ENCODE data around the gene FAM120A.
A peak's percentile ranks its signal among the peaks of the same experiment; 100 is the strongest.

FAM120A gene

DNA sequence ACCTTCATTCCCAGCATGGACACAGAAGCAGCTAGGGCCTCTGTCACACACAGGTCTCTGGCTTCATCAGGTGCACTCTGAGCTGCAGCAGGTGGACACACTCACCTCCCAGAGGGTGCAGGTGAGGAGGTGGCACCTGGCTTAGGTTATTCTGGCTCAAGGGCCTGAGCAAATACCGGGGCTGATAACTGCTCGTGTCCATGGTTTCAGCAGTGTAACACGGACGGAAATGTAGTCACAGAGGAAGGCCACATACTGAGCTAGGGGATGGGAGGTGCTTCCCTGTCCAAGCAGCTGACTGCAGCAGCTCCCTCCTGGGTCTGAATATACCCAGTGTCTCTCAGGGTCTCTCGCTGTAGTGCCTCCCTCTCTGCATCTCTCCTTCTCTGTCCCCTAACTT lies 130.6 kb downstream of the FAM120A start:
- DNase-seq, result no peak

DNA sequence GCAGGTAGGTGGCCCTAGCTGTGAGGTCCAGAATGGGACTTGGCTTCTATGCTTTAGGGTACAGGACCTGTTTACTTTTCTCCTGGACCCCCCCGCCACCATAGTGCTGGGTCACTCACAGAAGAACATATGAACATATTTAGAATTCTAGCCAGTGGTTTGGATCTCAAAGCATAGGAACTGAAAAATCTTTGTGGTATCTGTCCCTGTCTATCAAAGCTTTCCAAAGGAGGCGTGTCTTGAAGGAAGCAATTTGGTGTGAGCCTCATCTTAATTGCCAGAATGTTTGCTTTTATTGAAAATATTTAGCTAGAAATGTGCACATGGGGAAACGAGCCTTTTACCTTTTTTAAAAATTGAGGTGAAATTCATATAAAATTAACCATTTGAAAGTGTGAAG lies 131.1 kb downstream of the FAM120A start:
- DNase-seq, result no peak

DNA sequence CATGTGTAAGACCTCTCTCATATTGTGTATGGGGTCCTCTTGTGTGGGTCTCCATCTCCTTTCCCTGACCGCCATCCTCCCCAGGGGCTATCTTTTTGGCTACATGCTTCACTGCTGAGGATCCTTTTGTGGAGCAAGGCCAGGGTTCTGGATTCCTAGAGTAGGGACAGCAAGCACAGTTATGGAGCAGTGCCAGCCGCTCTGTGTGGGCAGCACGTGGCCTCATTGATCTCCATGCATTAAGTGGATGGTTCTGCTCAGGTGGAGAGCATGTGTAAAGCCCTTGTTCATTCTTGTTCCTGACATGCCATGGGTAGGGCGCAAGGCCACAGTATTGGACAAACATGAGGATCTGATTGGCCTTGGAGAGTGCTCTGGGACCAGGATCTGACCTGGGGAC lies 133.8 kb downstream of the FAM120A start:
- no peak for DNase-seq

DNA sequence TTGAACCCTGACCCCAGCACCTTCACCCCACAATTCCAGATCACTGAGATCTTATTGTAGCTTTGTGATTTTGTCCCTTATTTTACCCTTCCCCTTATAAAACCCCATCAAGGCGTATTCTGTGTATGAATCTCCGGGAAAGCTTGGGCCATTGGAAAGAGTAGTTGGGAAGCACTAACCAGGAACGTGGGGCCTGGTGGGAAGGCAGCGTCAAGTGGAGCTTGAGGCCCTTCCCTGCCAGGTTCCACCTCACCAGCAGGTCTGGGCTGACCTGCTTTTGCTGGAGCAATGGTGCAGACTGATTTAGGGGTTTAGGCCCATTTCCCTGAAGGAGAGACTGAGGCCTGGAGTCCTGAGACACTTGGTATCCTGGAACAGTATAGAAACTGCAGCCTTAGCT lies 134.2 kb downstream of the FAM120A start:
- DNase-seq, result no peak

DNA sequence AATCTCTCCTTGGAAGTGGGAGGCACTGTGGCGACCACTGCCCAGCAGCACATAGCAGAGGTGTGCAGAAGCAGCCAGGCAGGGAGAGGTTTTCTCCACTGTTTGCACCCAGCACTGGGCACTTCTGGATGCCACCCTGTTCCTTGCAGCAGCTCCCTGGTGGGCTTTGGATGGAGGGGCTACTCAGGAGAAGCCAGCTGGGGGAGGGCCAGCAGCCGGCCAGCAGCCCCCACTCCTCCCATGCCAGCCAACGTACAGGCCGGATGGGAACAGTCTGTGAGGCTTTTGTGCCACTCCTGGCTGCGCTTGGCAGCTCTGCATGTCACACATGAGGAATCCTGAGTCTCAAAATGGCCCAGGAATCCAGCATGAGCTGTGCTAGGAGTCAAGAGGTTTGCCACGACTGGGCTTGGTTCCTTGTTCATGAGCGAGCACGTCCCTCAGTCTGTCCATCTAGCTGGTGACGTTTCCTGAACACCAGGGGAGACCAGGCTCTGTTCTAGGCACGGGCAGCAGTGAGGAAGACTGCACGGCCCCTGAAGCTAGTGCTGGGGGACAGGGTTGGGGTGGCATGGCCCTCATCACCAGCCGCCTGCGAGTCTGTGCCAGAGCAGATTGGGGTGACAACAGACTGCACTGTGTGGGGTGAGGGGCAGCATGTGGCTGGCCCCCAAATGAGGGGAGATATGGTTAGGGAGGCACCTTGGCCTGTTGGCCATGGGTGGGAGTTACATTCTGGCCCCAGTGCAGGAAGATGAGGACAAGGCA lies 135.0 kb downstream of the FAM120A start:
- no peak for DNase-seq

DNA sequence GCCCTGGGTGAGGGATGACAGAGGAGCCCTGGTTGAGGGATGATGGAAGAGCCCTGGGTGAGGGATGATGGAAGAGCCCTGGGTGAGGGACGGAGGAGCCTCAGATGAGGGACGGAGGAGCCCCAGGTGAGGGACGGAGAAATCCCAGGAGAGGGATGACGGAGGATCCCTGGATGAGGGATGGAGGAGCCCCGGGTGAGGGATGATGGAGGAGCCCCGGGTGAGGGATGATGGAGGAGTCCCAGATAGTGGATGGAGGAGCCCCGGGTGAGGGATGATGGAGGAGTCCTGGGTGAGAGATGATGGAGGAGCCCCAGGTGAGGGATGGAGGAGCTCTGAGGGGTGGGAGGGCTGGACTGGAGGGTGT lies 135.8 kb downstream of the FAM120A start:
- DNase-seq, result no peak

DNA sequence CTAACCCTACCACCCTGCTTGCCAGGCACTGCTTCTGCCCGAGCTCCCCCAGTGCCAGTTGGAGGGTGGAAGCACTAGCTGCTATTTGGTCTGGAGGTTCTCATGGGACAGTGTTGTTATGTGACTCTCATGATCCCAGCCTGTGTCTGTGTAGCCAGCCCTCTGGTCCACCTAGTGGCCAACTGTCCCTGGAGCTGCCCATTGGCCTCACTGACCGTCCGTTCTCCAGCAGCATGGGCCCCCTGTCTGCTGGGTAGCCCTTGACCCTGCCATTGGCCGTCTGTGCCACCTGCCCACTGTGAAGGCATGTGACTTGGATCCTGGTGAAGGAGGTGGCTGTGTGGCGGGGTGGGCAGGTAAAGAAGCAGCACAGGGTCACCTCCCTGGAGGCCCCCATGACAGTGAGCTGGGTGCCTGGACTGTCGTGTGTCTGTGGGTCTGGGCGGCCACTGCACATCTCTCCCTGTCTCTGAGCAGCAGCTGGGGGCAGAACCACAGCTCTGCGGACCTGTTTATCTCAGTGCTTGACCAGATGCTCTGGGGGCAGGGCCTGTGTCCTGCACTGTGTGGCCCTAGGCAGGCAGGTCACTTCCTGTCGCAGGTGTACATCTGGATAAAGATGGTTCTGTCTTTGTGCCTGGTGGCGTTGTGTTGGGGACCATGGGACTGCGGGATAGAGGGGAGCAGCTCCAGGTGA lies 136.3 kb downstream of the FAM120A start:
- no peak for DNase-seq

DNA sequence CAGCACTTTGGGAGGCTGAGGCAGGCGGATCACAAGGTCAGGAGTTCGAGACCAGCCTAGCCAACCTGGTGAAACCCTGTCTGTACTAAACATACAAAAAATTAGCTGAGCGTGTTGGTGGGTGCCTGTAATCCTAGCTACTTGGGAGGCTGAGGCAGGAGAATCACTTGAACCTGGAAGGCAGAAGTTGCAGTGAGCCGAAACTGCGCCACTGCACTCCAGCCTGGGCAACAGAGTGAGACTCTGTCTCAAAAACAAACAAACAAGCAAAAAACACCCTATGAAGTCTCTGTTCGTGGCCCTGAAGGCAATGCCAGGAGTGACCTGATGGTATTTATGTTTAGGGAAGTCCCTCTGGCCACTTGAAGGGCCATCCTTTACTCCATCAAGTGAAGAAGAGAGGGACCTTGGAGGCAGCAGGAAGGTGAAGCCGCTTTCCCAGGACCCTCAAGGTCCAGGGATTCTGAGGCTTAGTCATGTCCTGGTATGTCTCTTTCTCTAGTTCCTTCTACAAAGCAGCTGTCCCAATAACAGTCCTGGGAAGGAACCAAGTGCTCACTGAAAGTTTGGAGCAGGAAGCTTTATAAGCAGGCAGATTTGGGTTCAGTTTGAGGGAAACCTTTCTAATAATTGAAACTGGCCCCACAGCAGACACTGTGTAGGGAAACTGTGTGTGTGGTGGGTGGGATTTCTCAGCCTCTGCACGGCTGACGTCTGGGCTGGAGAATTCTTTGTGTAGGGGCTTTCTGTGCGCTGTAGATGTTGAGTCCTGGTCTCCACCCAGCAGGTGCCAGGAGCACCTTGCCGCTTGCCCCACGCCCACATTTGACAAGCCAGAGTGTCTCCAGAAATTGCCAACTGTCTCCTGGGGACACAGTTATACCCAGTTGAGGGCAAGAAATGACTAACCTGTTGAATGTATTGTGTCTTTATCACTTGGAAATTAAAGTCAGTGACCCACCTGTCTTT lies 137.4 kb downstream of the FAM120A start:
- no peak for DNase-seq

DNA sequence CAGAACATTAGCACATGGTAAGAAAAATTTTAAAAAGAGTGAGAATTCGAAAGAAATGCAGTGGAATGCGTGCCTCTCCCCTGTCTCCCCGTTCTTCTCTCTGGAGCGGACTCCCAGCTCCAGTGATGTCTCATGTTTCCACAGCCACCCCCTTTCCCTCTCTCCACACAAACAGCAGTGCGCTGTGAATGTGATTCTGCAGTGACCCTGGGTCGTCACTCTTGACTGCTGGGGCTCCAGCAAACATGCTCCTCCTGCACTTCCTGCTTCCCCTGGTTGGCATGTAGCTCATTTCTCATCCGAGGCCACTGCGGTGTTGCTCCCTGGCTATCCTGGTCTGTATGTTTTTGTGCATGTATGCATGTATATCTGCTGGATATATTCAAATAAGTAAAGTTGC lies 138.2 kb downstream of the FAM120A start:
- DNase-seq, result no peak

DNA sequence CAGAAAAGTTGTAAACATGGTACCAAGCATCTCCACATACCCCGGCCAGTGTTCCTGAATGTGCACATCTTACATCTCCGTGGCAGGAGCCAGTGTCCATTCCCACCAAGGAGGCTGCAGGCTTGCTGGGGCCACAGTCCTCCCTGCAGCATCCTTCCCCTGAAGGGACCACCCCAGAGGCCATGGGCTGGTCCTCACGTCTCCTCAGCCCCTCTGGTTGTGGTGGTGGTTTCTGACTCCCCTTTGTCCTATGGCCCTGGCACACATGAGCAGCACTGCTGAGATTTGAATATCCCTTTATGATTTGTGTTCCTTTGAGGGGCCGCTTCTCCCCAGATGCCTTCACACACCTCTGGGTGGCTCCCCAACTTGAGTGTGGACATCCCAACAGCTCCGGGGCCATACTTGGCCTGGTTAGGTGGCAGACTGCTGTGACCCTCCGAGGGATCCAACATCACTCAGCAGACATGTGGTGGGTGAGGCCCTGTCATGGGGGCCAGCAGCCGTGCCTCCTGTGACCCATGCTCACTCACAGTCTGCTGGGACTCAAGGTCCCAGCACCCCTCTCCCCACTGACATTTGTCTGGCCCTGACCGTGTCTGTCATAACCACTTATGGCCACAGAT lies 139.2 kb downstream of the FAM120A start:
- DNase-seq, result no peak

DNA sequence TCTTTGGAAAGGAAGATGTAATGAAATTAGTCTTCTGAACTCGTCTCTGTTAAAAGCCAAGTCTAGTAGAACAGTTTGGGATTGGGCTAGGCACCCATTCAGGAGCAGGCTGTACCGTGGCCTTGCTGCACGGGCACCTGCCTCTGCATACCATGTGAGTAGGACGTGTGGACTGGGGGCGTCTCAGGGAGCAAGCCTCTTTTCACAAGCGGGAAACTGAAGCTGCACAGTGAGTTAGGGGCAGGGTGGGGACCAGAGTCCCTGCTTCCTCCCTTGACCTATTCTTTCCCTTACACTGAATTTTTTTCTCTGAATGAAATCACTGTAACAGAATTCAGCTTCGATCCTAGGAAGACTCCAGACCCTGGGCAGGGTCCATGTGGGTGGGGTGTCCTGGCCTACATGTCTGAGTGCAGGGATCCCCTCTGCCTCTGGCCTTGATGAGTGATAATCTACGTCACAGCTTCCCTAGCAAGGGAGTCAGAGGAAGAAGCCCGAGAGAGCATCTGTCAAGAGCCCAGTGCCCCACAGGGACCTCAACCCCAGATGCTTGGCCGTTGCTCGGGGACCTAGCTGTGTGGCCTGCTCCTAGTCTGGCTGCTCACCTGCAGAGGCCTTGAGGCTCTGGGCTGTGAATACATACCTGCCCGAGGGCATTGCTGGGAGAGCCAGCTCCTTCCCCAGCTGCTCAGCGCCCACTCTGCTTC lies 140.0 kb downstream of the FAM120A start:
- no peak for DNase-seq

DNA sequence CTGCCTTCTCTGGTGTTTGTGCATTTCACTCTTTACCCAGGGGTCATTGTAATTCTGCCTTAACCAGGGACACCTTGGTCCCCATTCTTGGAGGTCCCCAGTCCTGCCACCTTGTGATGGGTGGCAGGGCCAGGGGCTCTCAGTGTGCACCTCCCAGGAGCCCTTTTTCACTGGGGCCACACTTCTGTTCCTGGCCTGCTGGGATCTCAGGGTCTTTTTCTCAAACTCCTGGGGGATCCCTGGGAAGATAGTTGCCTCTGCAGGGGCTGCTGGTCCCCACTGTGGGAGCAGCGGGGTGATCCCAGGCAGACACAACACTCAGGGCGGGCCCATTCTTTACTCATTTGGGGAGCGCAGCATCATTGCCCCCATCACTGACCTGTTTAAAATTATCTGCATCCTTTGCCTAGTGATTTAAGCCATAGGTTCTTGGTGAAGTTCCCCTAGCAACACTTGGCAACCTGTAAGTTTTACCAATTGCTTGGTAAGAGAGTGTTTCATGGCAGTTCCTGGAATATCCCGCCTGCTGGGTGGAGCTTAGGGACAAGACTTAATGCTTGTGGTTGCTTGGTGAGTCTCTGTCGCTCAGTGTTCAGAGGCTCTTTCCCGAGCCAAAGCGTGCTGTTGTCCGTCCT lies 140.6 kb downstream of the FAM120A start:
- DNase-seq, result no peak

DNA sequence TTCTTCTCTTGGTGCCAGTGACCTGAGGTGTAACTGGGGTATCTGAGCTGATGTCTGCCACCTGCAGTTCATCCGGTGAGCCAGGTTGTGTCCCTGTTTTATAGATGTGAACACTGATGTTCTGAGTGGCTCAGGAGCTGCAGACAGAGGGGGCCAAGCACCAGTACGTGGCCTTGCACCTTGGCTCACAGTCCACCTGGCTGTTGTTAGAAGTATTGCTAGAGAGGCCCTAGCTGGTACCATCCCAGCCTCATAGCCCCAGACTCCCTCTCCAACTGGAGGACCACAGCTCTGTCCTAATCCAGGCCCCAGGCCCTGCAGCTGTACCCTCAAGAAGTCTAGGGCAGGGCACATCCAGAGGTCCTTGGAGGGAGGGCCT lies 141.1 kb downstream of the FAM120A start:
- DNase-seq, result peak; percentile 39

DNA sequence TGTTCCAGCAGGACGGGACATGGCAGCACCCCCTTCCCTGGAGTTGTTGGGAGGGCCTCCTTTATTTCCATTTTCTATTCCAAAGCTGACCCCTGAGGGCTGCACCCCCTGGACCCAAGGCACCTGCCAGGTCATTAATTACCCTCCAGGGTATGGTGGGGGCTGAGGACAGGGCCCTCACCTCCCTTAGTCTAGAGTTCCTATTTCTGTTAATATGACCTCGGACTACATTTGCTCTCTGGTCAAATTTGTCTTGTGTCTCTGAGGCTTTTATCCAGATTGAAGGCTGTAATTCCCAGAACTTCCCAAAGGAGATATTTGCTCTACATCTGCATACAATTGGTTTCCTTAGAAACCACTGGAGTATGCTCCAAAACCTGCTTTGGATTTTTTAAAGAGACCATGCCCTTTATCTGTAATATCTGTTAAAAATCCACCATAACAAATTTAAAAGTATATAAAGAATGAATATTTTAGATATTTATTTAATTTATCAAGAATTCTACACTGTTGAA lies 141.7 kb downstream of the FAM120A start:
- no peak for DNase-seq

DNA sequence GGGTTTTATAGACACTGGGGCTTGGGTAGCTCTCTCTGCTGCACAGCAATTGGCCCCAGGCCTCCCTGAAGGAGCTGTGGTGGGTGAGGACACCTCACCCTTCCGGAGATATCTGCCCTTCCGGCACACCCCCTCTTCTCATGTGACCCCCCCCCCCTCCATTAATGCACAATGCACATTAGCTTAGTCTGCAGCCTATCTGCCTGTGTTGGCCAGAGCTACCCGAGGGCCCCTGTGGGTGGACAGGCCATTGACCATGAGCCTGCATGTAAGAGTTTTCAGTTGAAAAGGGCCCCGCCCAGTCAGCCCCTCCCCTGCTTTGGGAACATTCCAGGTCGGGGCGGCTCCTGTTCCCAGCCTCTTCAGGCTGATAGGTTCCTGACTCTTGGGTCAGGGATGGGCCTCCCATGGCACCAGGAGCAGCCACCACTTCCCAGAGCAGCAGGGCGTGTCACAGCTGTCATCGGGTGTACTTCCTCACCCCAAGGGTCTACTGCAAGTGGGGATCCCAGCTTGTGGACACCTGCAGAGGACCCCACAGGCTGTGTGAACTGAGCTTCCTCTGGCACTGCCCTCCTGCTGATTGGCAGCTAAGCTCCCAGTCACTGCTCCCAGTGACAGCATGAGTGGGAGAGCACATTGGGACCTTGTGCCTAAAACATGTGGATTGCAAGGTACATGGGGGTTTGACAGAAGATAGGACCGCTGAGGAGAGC lies 142.7 kb downstream of the FAM120A start:
- DNase-seq, result peak; percentile 36

DNA sequence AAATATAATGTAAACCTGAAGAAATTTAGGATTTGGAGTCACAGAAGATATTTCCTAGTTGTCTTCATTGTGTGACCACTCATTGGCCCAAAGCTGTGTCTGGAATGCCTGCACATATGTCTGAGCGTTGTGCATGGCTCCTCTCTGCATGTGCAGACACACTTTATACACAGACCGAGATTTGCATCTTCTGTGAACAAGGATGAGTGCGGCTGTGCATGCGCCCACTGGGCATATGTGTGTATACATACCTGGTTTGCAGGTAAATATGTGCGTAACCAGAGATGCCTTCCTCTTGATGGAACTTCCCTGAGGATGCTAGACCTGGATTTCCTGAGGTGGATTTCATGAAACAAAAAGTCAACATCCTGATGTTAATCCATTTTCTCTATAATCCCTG lies 144.0 kb downstream of the FAM120A start:
- no peak for DNase-seq

DNA sequence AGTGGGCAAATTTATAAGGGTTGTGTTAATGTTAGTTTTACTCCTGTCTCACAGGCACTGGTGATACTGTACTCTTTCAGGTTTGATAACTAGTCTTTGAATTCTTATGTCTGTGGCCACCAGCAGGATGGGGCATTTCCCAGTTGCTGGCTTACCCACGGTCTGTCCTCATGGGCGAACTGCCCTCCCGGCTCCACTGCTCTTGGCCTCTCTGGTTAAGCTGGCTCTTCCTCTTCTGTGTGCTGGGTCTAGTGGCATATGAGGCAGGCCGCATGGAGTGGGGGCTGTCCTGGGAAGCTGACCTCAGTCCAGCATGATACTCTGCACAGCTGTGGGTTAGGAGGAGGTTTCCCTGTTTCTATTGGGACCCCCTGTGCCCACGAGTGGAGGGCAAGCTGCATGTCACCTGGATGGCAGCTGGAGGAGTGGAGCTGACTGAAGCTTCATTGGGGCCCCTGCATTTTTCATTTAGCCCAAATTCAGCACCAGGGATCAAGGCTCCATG lies 144.4 kb downstream of the FAM120A start:
- no peak for DNase-seq

DNA sequence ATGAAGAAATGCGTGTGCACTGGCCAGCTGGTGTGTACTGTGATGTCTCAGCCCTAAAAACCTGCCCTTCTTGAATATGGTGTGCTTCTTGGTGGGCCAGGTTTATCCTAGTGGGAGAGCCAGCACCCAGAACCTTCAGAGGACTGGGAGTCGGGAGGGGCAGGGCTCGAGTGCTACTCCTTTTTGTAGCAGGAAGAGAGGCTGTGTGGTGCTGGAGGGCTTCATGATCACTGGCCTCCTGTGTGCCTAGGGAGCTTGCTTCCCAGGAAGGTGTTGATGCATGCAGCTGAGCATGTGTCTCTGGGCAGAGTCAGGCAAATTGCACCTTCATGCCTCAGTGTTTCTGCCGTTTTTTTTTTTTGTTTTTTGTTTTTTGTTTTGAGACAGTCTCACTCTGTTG lies 144.9 kb downstream of the FAM120A start:
- DNase-seq, result no peak

DNA sequence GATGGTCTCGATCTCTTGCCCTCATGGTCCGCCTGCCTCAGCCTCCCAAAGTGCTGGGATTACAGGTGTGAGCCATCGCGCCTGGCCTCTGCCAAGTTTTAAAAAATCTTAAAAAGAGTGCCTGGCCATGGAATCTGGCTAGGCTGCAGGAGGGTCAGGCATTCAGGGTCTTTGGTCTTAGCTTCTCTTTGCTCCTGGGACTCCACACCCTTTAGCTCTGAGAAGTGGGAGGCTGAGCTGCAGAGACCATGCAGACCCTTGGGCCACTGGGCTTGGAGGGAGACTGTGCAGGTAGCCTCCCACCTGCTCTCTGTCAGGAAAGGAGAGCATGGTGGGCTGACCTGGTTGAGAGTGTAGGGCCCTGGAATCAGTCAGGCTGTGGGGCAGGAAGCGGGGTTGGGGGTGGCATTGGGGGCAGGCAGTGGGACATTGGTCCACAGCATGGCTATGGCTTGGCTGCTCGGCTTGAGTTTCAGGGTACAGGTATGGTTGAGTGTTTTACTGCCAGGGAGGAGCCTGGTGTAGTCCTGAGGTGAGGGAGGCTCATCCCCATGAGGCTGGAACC lies 145.7 kb downstream of the FAM120A start:
- DNase-seq, result no peak

DNA sequence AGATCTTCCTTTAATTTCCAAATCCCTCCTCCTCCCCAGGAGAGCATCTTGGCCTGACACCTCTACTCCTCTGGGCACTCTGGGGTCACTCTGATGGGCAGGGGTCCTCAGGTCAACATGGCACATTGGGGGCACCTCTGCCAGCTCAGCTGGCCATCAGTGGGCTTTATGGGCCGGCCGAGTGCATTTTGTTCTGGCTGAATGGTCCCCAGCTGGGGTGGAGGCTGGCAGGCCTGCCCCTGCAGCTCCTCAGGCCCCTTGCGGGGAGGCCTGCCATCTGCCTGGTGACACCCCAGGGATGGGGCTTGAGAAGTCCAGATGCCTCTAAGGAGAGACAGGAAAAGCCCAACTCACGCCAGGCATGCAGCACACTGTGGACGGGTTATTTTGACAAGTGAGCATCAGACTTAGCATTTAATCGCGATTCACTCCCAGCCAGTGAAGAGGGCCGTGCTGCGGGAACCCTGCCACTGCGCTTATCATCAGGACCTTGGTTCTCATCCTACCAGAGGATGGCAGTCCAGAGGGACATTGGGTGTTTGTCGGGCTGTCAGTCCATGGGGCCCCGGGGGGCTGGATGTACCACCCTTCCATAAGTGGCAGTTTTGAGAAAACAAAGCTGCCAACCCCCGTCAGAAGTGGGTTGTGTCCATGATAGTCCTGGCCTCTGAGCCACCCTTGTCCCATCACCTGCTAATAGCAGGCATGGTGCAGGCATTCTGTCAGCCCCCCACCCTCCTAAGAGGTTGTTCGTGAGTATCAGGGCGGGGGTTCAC lies 146.6 kb downstream of the FAM120A start:
- no peak for DNase-seq

Measured in hematopoietic multipotent progenitor cell treated with erythropoietin and hydrocortisone succinate and interleukin-3 and kit ligand, for 6 days (in vitro differentiated cells).